Hematopoietic multipotent progenitor cell treated with erythropoietin and hydrocortisone succinate and interleukin-3 and kit ligand, for 17 days (in vitro differentiated cells): ENCODE results near the gene TOLLIP.
"Not testable (repeated sequence)": the region's sequence is repeated elsewhere in the genome, so short reads cannot be mapped to it uniquely, and the experiment has no call there.

ENCODE experiments used
- DNase-seq: peaks from one replicate; pipeline ENCODE4 v3.0.0-alpha.2; 2015; ENCODE audit warnings: low spot score

TOLLIP gene

GRCh38 chr11:1262172-1263006 is 47.0 kb downstream of the TOLLIP start:
- DNase-seq: peak; percentile 39

- DNase-seq: no peak
Measured at GRCh38 chr11:1261241-1262071, 48.0 kb downstream of the TOLLIP start.

GRCh38 chr11:1260620-1261019 is 48.8 kb downstream of the TOLLIP start:
- peak; percentile 6 for DNase-seq

- DNase-seq: peak; percentile 48
Measured at GRCh38 chr11:1260023-1260501, 49.4 kb downstream of the TOLLIP start.

- no peak for DNase-seq
Measured at GRCh38 chr11:1259561-1259960, 49.9 kb downstream of the TOLLIP start.

- no peak for DNase-seq
Measured at GRCh38 chr11:1259076-1259461, 50.4 kb downstream of the TOLLIP start.

GRCh38 chr11:1258401-1259075 is 50.9 kb downstream of the TOLLIP start:
- no peak for DNase-seq

- no peak for DNase-seq
Measured at GRCh38 chr11:1257916-1258315, 51.5 kb downstream of the TOLLIP start.

GRCh38 chr11:1257366-1257765 is 52.1 kb downstream of the TOLLIP start:
- DNase-seq: no peak

GRCh38 chr11:1256257-1257045 is 53.0 kb downstream of the TOLLIP start:
- no peak for DNase-seq

GRCh38 chr11:1255151-1255550 is 54.3 kb downstream of the TOLLIP start:
- DNase-seq: no peak

- DNase-seq: no peak
Measured at GRCh38 chr11:1254733-1255132, 54.7 kb downstream of the TOLLIP start.

GRCh38 chr11:1254086-1254648 is 55.3 kb downstream of the TOLLIP start:
- no peak for DNase-seq

- DNase-seq: no peak
Measured at GRCh38 chr11:1253103-1253485, 56.3 kb downstream of the TOLLIP start.

GRCh38 chr11:1252371-1253102 is 56.9 kb downstream of the TOLLIP start:
- no peak for DNase-seq

- no peak for DNase-seq
Measured at GRCh38 chr11:1251236-1251770, 58.1 kb downstream of the TOLLIP start.

- DNase-seq: not testable (repeated sequence)
Measured at GRCh38 chr11:1250411-1250810, 59.0 kb downstream of the TOLLIP start.

GRCh38 chr11:1248951-1249350 is 60.5 kb downstream of the TOLLIP start:
- DNase-seq: not testable (repeated sequence)

- not testable (repeated sequence) for DNase-seq
Measured at GRCh38 chr11:1247026-1247425, 62.4 kb downstream of the TOLLIP start.

GRCh38 chr11:1246301-1246700 is 63.1 kb downstream of the TOLLIP start:
- not testable (repeated sequence) for DNase-seq
